ENCODE results near the gene NPFFR2. TPM values are rescaled to one million over a fixed set of nuclear protein-coding genes. Genes with fewer than 3 reads are reported as not detected.

NPFFR2 gene
- total and polyA plus RNA-seq, 12 donors, result not detected

- Histone ChIP-seq H3K27me3 (no peaks in the 10 kb centered on the region), H3K36me3 (no peaks in the 10 kb centered on the region), H3K4me3 (no peak overlapping the region), H3K27ac (no peak overlapping the region), H3K9me3 (no peaks in the 10 kb centered on the region), H3K4me1 (no peaks in the 10 kb centered on the region)
- intact Hi-C loops (cut with DNase I), result no loop called here
- no peak for ATAC-seq
- DNase-seq, result no peak
- TF ChIP-seq CTCF (IDR thresholded peaks at IDR 0.05), result no peak
These were observed 80.1 kb downstream of the NPFFR2 start for GRCh38 chr4:72111863-72112262.

GRCh38 chr4:72112514-72113156 is 80.8 kb downstream of the NPFFR2 start:
- Histone ChIP-seq H3K27me3 (no peaks in the 10 kb centered on the region), H3K36me3 (no peaks in the 10 kb centered on the region), H3K9me3 (no peaks in the 10 kb centered on the region), H3K4me1 (no peaks in the 10 kb centered on the region), H3K4me3 (no peak overlapping the region), H3K27ac (no peak overlapping the region)
- no peak for DNase-seq
- ATAC-seq, result no peak
- TF ChIP-seq CTCF (IDR thresholded peaks at IDR 0.05), result no peak
- intact Hi-C loops (cut with DNase I), result no loop called here
- WGBS, 2 donors, result 77 to 83% methylated on average over 3 of the region's 3 CpGs

GRCh38 chr4:72118017-72118416 is 86.2 kb downstream of the NPFFR2 start:
- DNase-seq (no peak), ATAC-seq (no peak)
- H3K36me3 ChIP-seq, result no peaks in the 10 kb centered on the region
- 86 to 90% methylated on average over 3 of the region's 3 CpGs for WGBS, 2 donors
- H3K9me3 ChIP-seq, result no peaks in the 10 kb centered on the region
- H3K4me1 ChIP-seq, result no peaks in the 10 kb centered on the region
- intact Hi-C loops (cut with DNase I), result no loop called here
- H3K27me3 ChIP-seq, result no peaks in the 10 kb centered on the region
- TF ChIP-seq CTCF (IDR thresholded peaks at IDR 0.05), result no peak
- no peak overlapping the region for H3K27ac ChIP-seq
- H3K4me3 ChIP-seq, result no peak overlapping the region

- no peak for ATAC-seq
- 41 to 46% methylated on average over 3 of the region's 3 CpGs for WGBS, 2 donors
These were observed 88.1 kb downstream of the NPFFR2 start for GRCh38 chr4:72119946-72120345.

More at GRCh38 chr4:72119946-72120345, 88.1 kb downstream of the NPFFR2 start:
- Histone ChIP-seq H3K27me3 (no peaks in the 10 kb centered on the region), H3K4me1 (no peaks in the 10 kb centered on the region), H3K4me3 (no peak overlapping the region), H3K9me3 (no peaks in the 10 kb centered on the region), H3K36me3 (no peaks in the 10 kb centered on the region), H3K27ac (no peak overlapping the region)
- intact Hi-C loops (cut with DNase I), result no loop called here
- no peak for TF ChIP-seq CTCF (IDR thresholded peaks at IDR 0.05)
- no peak for DNase-seq
